ENCODE data around the gene TMEM181. TPM values are rescaled to one million over a fixed set of nuclear protein-coding genes. Genes with fewer than 3 reads are reported as not detected.

TMEM181 gene
- polyA plus RNA-seq, 1 of the 3 experiments (the other 2 are of a cell fraction): 19.5 TPM

- ChIA-PET CTCF (interaction anchor here (1.6 kb wide), 3 partner anchors 9 to 352 kb away, joined by 3 to 6 read pairs (median 4); no protein-coding TSS in a partner anchor), POLR2A (no interaction called here)
- Histone ChIP-seq H3F3A (replicated peaks; ENCODE audit: insufficient read depth) (peaks cover 5% of the 10 kb centered on the region), H3K9me3 (no peaks in the 10 kb centered on the region), H3K27me3 (ENCODE audit: insufficient read depth) (no peaks in the 10 kb centered on the region), H3K4me2 (no peak overlapping the region), H3K79me2 (ENCODE audit: insufficient read depth) (peaks cover 76% of the 10 kb centered on the region), H3K4me1 (ENCODE audit: control insufficient read depth in 1 of 2, insufficient read depth in 2 of 2, low read depth in 1 of 2, low read length in 1 of 2) (peaks cover 0 to 6% of the 10 kb centered on the region in 2 experiments; a peak in 1 of 4 replicates), H3K9me2 (no peaks in the 10 kb centered on the region), H3K4me3 (ENCODE audit: low read depth in 2 of 2, low read length in 1 of 2) (no peak overlapping the region), H3K9ac (no peak overlapping the region), H4K20me1 (ENCODE audit: insufficient read depth) (peaks cover 22% of the 10 kb centered on the region), H2AFZ (ENCODE audit: low read depth) (no peak overlapping the region), H3K36me3 (replicated peaks in 1 of 2; ENCODE audit: control insufficient read depth in 1 of 2, insufficient read depth in 2 of 2, low read length in 1 of 2) (peaks cover 0 to 14% of the 10 kb centered on the region in 2 experiments), H3K27ac (ENCODE audit: low read depth in 2 of 2, low read length in 1 of 2) (no peak overlapping the region)
- 95% methylated on average over 13 of the region's 28 CpGs for WGBS (ENCODE audit: low lambda C conversion rate)
- no peak for DNase-seq
- TF ChIP-seq SMC3 (IDR thresholded peaks at IDR 0.05; ENCODE audit: low read depth, low read length): no peak
- no peak for TF ChIP-seq NFIC (IDR thresholded peaks at IDR 0.05; ENCODE audit: borderline replicate concordance)
- TF ChIP-seq USF2 (IDR thresholded peaks at IDR 0.05; ENCODE audit: borderline replicate concordance, low read depth, low read length): no peak
- TF ChIP-seq, protein P1, sequence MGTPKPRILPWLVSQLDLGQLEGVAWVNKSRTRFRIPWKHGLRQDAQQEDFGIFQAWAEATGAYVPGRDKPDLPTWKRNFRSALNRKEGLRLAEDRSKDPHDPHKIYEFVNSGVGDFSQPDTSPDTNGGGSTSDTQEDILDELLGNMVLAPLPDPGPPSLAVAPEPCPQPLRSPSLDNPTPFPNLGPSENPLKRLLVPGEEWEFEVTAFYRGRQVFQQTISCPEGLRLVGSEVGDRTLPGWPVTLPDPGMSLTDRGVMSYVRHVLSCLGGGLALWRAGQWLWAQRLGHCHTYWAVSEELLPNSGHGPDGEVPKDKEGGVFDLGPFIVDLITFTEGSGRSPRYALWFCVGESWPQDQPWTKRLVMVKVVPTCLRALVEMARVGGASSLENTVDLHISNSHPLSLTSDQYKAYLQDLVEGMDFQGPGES (IDR thresholded peaks at IDR 0.05; ENCODE audit: low read depth, low read length): no peak
- TF ChIP-seq, protein P2, sequence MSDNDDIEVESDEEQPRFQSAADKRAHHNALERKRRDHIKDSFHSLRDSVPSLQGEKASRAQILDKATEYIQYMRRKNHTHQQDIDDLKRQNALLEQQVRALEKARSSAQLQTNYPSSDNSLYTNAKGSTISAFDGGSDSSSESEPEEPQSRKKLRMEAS (IDR thresholded peaks at IDR 0.05; ENCODE audit: low read depth): no peak
- no peak for TF ChIP-seq ZBTB33 (IDR thresholded peaks at IDR 0.05; ENCODE audit: borderline replicate concordance, low read depth)
- TF ChIP-seq RFX5 (IDR thresholded peaks at IDR 0.05; ENCODE audit: low read length): no peak
- no peak for TF ChIP-seq REST (IDR thresholded peaks at IDR 0.05; ENCODE audit: low read depth, low read length)
- no peak for TF ChIP-seq TCF12 (IDR thresholded peaks at IDR 0.05)
- no peak for TF ChIP-seq GABPA (IDR thresholded peaks at IDR 0.05; ENCODE audit: low read depth)
- TF ChIP-seq YY1 (IDR thresholded peaks at IDR 0.05; ENCODE audit: low read depth): no peak
- no peak for TF ChIP-seq TEAD4 (IDR thresholded peaks at IDR 0.05; ENCODE audit: borderline replicate concordance, insufficient read depth)
- TF ChIP-seq RXRA (IDR thresholded peaks at IDR 0.05; ENCODE audit: borderline replicate concordance, low read depth): no peak
- TF ChIP-seq, protein P3, sequence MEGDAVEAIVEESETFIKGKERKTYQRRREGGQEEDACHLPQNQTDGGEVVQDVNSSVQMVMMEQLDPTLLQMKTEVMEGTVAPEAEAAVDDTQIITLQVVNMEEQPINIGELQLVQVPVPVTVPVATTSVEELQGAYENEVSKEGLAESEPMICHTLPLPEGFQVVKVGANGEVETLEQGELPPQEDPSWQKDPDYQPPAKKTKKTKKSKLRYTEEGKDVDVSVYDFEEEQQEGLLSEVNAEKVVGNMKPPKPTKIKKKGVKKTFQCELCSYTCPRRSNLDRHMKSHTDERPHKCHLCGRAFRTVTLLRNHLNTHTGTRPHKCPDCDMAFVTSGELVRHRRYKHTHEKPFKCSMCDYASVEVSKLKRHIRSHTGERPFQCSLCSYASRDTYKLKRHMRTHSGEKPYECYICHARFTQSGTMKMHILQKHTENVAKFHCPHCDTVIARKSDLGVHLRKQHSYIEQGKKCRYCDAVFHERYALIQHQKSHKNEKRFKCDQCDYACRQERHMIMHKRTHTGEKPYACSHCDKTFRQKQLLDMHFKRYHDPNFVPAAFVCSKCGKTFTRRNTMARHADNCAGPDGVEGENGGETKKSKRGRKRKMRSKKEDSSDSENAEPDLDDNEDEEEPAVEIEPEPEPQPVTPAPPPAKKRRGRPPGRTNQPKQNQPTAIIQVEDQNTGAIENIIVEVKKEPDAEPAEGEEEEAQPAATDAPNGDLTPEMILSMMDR (IDR thresholded peaks at IDR 0.05): no peak
- TF ChIP-seq FOXJ3 (CRISPR knock-in tag; IDR thresholded peaks at IDR 0.05): no peak
- no peak for TF ChIP-seq SIN3A (IDR thresholded peaks at IDR 0.05; ENCODE audit: borderline replicate concordance, low read depth, low read length)
- TF ChIP-seq FOXM1 (IDR thresholded peaks at IDR 0.05; ENCODE audit: low read depth): no peak
- TF ChIP-seq JUND (IDR thresholded peaks at IDR 0.05): no peak
Measured at GRCh38 chr6:158572653-158573541, 13.0 kb downstream of the TMEM181 start.
